ENCODE results near the gene MDGA2.
"Not testable (repeated sequence)": the region's sequence is repeated elsewhere in the genome, so short reads cannot be mapped to it uniquely, and the experiment has no call there.

The MDGA2 gene

GRCh38 chr14:47675466-47676314, at the start of gene MDGA2:
MDGA2 (minus strand) TSS chr14:47675605.
- no peak for DNase-seq

GRCh38 chr14:47722929-47723693, 47.7 kb upstream of the MDGA2 start:
- DNase-seq = no peak

GRCh38 chr14:47720281-47720680, 44.9 kb upstream of the MDGA2 start:
- DNase-seq = no peak

- no peak for DNase-seq
Observed at GRCh38 chr14:47715330-47715729, 39.9 kb upstream of the MDGA2 start.

GRCh38 chr14:47710581-47710980, 35.2 kb upstream of the MDGA2 start:
- DNase-seq = no peak

- DNase-seq = no peak
Observed at GRCh38 chr14:47705683-47706082, 30.3 kb upstream of the MDGA2 start.

- no peak for DNase-seq
Observed at GRCh38 chr14:47691829-47692228, 16.4 kb upstream of the MDGA2 start.

- no peak for DNase-seq
Observed at GRCh38 chr14:47678993-47679392, 3.6 kb upstream of the MDGA2 start.

- DNase-seq = no peak
Observed at GRCh38 chr14:47678157-47678556, 2.8 kb upstream of the MDGA2 start.

GRCh38 chr14:47676315-47676617, 861 bp upstream of the MDGA2 start:
- DNase-seq = no peak

- no peak for DNase-seq
Observed at GRCh38 chr14:47674543-47675465, 601 bp downstream of the MDGA2 start.

GRCh38 chr14:47674148-47674542, 1.3 kb downstream of the MDGA2 start:
- DNase-seq = no peak

- DNase-seq = no peak
Observed at GRCh38 chr14:47665337-47666134, 9.9 kb downstream of the MDGA2 start.

- no peak for DNase-seq
Observed at GRCh38 chr14:47662466-47662865, 12.9 kb downstream of the MDGA2 start.

GRCh38 chr14:47660158-47660557, 15.2 kb downstream of the MDGA2 start:
- DNase-seq = no peak

- DNase-seq = no peak
Observed at GRCh38 chr14:47658041-47658440, 17.4 kb downstream of the MDGA2 start.

GRCh38 chr14:47657143-47657542, 18.3 kb downstream of the MDGA2 start:
- no peak for DNase-seq

- DNase-seq = no peak
Observed at GRCh38 chr14:47651337-47651736, 24.1 kb downstream of the MDGA2 start.

- no peak for DNase-seq
Observed at GRCh38 chr14:47637753-47638152, 37.7 kb downstream of the MDGA2 start.

GRCh38 chr14:47626151-47627035, 49.0 kb downstream of the MDGA2 start:
- no peak for DNase-seq

- not testable (repeated sequence) for DNase-seq
Observed at GRCh38 chr14:47624126-47624525, 51.3 kb downstream of the MDGA2 start.

All from activated CD4-positive, alpha-beta T cell treated with anti-CD3 and anti-CD28 coated beads, Interleukin-2, amount 50 U/mL, for 1 hour (primary cell).